Colonic mucosa (tissue), 4 donors: ENCODE data around the gene KRTAP5-3. TPM values are rescaled to one million over a fixed set of nuclear protein-coding genes. Genes with fewer than 3 reads are reported as not detected.

ENCODE experiments used
- DNase-seq: peaks from one replicate; pipeline ENCODE4 v3.0.0-alpha.2; 2020
- H3K27ac ChIP-seq: fragments of 200-600 bp; one replicate; pipeline ENCODE4 v1.8.0; 2021
- H3K27me3 ChIP-seq: fragments of 200-600 bp; one replicate; pipeline ENCODE4 v1.8.0; 2021
- H3K36me3 ChIP-seq: fragments of 200-600 bp; one replicate; pipeline ENCODE4 v1.8.0; 2021
- H3K4me1 ChIP-seq: fragments of 200-600 bp; one replicate; pipeline ENCODE4 v1.8.0; 2021; ENCODE audit warnings: mild to moderate bottlenecking
- H3K4me3 ChIP-seq: fragments of 200-600 bp; one replicate; pipeline ENCODE4 v1.8.0; 2021
- H3K9ac ChIP-seq, 2 donors: one replicate each; pipeline ENCODE4 v1.7.0; 2013; ENCODE audit warnings: control low read depth in 2 of 2, low read depth in 2 of 2, low read length in 2 of 2
- H3K9me3 ChIP-seq: fragments of 200-600 bp; one replicate; pipeline ENCODE4 v1.8.0; 2021
- intact Hi-C: fragments of 100-400 bp; cut with DNase I; formaldehyde crosslinking; loops from one replicate; pipeline ENCODE4 v1.14.1; 2022
- total RNA-seq, 2 donors: library from RNA; stranded (reverse); fragmentation: NEBNext Ultra II Directional in 1 of 2; extraction: Animal tissue kit (Norgen Biotek cat#: 25700) in 1 of 2; gene quantifications; one replicate each; pipeline ENCODE4 v1.2.1, GENCODE V29; 2021
- TF ChIP-seq, protein P1 (sequence below): fragments of 200-600 bp; IDR thresholded peaks from one replicate; pipeline ENCODE4 v1.8.0; 2022; ENCODE audit warnings: antibody characterized with exemption, mild to moderate bottlenecking
- donor health status: healthy.
- donor health status: DM: no; HTN: no; CAD: no.
- donor health status: DM: no; HTN: no; CAD: no.

KRTAP5-3 gene
- total RNA-seq, 2 donors from 2014 or later, result not detected

DNA sequence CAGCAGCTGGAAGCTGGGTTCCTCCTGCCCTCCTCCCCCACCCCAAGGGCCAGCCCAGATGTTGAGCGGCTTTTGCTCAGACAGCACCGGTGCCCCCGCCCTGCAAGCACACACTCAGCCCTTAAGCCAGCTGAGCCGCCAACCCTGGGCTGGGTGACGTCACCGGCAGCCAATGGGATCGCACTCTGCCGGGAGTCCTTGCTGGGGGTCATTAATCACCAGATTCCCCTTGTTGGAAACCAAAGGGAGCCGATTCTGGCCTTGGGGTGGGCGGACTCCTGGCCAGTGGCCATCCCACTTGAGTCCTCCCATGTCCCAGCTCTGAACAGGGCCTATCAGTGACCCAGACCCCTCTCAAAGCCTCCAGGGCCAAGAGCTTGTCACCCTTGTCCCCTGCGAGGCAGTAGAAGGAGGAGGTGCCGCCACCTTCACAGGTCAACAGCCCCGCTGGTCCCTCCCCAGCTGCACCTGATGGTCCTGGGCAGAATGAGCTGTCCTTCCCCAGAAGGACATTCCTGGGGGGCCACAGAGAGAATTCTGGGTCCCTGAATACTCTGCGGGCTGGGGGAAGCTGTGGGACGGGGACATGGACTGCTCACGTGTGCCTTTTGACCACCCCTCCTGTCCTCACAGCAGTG lies 43.6 kb downstream of the KRTAP5-3 start:
- H3K9me3 ChIP-seq, result no peaks in the 10 kb centered on the region
- H3K9ac ChIP-seq, result peak overlapping the region in 1 of 2 donors; percentile 61
- H3K4me1 ChIP-seq, result peaks cover 14% of the 10 kb centered on the region
- H3K27ac ChIP-seq, result no peak overlapping the region
- no peaks in the 10 kb centered on the region for H3K36me3 ChIP-seq
- H3K4me3 ChIP-seq, result no peak overlapping the region
- intact Hi-C loops, result no loop called here
- H3K27me3 ChIP-seq, result no peaks in the 10 kb centered on the region
- TF ChIP-seq, protein P1, sequence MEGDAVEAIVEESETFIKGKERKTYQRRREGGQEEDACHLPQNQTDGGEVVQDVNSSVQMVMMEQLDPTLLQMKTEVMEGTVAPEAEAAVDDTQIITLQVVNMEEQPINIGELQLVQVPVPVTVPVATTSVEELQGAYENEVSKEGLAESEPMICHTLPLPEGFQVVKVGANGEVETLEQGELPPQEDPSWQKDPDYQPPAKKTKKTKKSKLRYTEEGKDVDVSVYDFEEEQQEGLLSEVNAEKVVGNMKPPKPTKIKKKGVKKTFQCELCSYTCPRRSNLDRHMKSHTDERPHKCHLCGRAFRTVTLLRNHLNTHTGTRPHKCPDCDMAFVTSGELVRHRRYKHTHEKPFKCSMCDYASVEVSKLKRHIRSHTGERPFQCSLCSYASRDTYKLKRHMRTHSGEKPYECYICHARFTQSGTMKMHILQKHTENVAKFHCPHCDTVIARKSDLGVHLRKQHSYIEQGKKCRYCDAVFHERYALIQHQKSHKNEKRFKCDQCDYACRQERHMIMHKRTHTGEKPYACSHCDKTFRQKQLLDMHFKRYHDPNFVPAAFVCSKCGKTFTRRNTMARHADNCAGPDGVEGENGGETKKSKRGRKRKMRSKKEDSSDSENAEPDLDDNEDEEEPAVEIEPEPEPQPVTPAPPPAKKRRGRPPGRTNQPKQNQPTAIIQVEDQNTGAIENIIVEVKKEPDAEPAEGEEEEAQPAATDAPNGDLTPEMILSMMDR, result no peak
- DNase-seq, result peak; percentile 67

GRCh38 chr11:1563697-1564534 lies 44.3 kb downstream of the KRTAP5-3 start:
- intact Hi-C loops, result no loop called here
- Histone ChIP-seq H3K9me3 (no peaks in the 10 kb centered on the region), H3K9ac (peak overlapping the region in 1 of 2 donors; percentile 61), H3K4me3 (no peak overlapping the region), H3K27me3 (no peaks in the 10 kb centered on the region), H3K27ac (no peak overlapping the region), H3K36me3 (no peaks in the 10 kb centered on the region), H3K4me1 (peaks cover 15% of the 10 kb centered on the region)
- no peak for DNase-seq
- TF ChIP-seq, protein P1, result no peak

GRCh38 chr11:1563149-1563638 lies 45.1 kb downstream of the KRTAP5-3 start:
- H3K9me3 ChIP-seq, result no peaks in the 10 kb centered on the region
- DNase-seq, result no peak
- H3K27ac ChIP-seq, result no peak overlapping the region
- TF ChIP-seq, protein P1, result no peak
- no peak overlapping the region for H3K9ac ChIP-seq
- intact Hi-C loops, result no loop called here
- H3K36me3 ChIP-seq, result no peaks in the 10 kb centered on the region
- peaks cover 22% of the 10 kb centered on the region for H3K4me1 ChIP-seq
- no peaks in the 10 kb centered on the region for H3K27me3 ChIP-seq
- no peak overlapping the region for H3K4me3 ChIP-seq

- Histone ChIP-seq H3K4me1 (peaks cover 22% of the 10 kb centered on the region), H3K9me3 (no peaks in the 10 kb centered on the region), H3K9ac (no peak overlapping the region), H3K4me3 (no peak overlapping the region), H3K27me3 (no peaks in the 10 kb centered on the region), H3K36me3 (no peaks in the 10 kb centered on the region), H3K27ac (no peak overlapping the region)
- DNase-seq, result no peak
- intact Hi-C loops, result no loop called here
- TF ChIP-seq, protein P1, result no peak
Observed at GRCh38 chr11:1562469-1563148, 45.7 kb downstream of the KRTAP5-3 start.

- no peak overlapping the region for H3K27ac ChIP-seq
Observed at GRCh38 chr11:1561955-1562354, 46.3 kb downstream of the KRTAP5-3 start.

More at GRCh38 chr11:1561955-1562354, 46.3 kb downstream of the KRTAP5-3 start:
- Histone ChIP-seq H3K4me1 (peaks cover 22% of the 10 kb centered on the region), H3K27me3 (no peaks in the 10 kb centered on the region), H3K9ac (no peak overlapping the region), H3K4me3 (no peak overlapping the region), H3K36me3 (no peaks in the 10 kb centered on the region), H3K9me3 (no peaks in the 10 kb centered on the region)
- no peak for DNase-seq
- intact Hi-C loops, result no loop called here
- TF ChIP-seq, protein P1, result no peak
